ENCODE data around the gene NCDN.
"Not testable (repeated sequence)": the region's sequence is repeated elsewhere in the genome, so short reads cannot be mapped to it uniquely, and the experiment has no call there.

NCDN gene

DNA sequence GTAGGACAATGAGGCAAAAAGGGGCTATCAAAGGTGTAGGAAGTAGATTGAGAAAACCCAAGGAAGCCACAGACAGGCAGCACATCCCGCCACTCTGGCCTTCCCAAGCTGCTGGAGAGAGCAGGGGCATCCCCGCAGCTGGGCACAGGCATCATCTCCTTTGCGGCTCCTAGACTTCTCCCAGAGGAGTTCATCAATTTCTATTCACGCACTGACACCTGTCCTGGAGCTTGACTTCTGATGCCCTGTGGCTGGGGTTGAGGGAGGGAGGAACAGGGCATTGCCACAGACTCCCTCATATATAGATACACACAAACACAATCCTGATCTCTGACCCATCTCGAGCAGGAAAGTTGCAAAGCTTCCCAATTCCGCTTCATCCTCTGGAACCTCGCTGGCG, 13.7 kb downstream of the NCDN start:
- no peak for DNase-seq

DNA sequence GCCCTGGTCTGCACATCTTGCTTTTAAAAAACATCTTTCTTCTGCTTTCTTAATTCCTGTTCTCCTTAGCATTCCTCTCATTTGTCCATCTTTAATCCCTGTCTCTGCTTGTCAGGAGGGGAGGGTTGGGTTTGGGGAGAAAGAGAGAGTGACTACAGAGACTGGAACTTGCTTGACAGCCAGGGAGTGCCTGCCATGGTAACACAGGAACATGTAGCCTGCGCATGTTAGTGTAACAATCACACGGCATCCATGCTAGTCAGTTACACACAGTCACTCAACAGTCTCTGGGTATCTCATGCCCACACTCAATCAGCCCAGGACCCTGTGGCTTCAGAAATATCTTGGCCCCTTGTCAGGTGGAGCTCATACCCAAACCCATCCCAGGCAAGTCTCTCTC, 14.7 kb downstream of the NCDN start:
- no peak for DNase-seq

DNA sequence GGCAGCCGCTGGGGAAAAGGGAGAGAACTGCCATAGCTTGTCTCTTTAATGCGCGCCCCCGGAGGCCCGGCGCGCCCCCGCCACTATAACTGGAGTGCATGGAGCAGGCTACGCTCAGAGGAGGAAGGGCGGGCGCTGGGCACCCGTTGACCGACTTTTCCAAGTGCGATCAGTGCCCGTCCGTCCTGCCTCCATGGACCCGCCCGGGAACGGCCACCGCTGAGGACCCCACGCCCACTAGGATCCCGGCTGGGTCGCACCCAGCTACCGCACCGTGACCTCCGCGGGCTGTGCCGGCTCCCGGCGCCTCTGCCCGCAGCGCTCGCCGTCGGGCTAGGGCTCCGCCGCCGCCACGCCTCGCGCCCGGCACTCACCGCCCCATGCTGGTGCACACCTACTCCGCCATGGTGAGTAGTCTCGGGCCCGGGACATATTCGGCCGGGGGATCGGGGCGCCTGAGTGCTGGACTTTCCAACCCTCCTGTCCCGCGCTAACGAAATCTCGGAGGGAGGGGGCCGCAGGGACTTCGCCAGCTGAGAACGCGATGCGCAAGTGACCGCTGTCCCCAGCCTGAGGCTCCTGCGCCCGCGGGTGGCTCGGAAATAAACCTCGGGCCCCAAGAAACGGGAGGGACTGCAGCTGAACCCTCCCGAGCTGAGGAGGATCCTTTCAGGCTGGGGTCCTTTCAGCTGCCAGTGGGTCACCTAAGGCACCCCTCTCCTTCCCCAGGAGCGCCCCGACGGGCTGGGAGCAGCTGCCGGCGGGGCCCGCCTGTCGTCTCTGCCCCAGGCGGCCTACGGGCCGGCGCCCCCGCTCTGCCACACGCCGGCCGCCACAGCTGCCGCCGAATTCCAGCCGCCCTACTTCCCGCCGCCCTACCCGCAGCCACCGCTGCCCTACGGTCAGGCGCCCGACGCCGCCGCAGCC, 15.9 kb downstream of the NCDN start, which contains the start of gene TFAP2E:
TFAP2E (plus strand) TSS at position 117 of the 927 bp plus-strand sequence; CDS start at position 381, 264 bp downstream.
- DNase-seq: peak; percentile 24

DNA sequence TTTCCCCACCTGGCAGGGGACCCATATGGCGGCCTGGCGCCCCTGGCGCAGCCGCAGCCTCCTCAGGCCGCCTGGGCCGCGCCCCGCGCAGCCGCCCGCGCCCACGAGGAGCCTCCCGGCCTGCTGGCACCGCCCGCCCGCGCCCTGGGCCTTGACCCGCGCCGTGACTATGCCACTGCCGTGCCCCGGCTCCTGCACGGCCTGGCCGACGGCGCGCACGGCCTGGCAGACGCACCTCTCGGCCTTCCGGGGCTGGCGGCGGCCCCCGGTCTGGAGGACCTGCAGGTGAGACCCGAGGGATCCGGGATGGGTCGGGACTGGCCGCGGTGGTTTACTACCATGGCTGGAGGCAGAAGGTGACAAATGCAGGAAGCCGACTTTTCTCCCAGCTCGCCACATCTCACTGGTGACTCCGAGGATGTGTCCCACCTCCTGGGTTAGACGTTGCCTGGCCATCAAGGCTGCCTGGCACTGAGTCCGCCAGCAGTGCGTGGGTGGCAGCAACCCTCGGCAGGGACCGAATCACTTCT, 16.6 kb downstream of the NCDN start:
- no peak for DNase-seq

DNA sequence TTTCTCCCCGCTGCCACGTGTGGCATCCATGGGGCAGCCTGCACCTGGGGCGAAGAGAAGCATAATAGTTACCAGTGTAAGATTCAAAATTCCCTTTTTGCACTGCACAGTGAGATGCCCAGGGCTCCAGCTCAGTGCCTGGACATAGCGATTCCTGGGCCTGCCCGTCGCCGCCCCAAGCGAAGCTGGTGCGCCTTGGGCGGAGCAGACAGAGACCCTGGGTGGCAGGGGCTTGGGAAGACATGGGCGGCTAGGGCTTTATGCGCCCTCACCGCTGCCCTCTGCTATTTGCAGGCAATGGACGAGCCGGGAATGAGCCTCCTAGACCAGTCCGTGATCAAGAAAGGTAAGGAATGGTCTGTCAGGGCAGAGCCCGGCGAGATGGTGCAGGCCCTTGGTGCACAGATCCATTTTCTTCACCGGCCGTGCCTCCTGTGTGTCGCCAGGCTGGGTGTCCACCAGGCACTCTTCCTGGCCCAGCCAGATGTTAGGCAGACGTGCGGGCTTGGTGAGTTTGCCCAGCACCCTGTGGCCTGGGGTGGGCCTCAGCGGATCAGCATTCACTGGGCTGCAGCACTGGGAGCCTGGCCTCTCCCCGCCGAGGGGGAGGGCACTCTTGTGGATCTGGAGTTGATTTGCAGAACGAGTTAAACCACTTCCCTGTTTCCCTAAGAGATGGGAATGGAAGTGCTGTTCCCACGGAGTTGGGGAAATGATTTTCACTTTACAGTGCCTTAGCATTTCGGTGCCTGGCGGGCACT, 17.2 kb downstream of the NCDN start:
- DNase-seq: no peak

DNA sequence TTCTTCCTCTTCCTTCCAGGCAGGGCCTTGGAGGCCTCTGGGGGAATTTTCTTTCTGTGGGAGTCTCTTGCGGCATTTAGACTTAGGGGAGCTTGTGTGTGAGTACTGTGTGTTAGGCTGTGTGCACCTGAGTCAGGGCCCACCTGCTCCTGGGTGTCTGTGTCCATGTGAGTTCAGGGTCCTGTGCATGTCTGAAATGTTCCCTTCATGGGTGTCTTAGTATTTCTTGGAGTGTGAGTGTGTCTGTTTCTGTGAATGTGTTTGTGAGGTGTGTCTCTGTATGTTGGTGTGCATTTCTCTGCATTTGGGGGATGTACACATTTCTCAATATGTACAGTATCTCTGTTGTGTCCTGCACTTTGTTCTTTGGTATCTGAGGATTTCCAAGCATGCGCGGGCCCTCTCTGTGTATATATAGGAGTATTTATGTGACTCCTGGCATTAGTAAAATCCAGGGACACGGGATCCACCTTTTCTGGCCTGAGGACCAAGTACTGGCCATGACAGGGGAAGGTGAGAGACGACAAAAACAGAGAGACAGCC, 17.9 kb downstream of the NCDN start:
- DNase-seq: no peak

DNA sequence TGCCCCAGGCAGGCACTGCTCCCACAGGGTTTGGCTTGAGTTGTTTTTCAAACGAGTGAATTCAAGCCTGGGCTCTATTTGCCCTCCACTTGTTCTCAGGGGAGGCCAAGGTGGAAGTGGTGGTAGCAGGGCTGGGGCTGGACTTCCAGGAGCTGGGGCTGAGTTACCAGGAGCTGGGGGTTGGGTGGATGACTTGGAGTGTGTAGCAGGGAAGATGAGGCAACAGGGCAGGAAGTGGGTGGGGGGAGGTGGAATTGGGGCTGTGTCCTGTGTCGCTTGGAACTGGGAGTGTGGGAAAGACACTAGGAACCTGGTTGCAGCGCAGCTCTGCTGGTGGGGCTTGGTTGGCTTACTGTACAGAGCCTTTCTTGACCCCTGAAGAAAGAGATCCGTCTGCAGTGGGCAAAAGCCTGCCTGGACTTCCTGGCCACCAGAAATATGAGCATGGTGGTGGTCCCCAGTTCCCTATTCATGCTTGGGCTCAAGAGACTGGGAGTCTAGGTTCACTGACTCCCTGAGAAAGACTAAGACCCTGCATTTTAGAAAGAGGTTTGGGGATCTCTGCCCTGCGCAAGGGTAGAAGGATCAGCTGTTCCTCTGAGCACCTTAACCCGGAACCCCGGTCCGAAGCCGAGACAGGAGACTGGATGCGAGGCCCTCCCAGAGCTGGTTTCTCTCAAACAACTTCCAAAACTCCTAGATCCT, 18.6 kb downstream of the NCDN start:
- DNase-seq: no peak

DNA sequence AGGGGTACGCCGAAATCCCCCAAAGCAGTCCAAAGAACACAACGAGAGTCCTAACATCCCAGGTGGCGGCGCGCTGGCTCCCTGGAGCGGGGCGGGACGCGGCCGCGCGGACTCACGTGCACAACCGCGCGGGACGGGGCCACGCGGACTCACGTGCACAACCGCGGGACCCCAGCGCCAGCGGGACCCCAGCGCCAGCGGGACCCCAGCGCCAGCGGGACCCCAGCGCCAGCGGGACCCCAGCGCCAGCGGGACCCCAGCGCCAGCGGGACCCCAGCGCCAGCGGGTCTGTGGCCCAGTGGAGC, 19.1 kb downstream of the NCDN start:
- not testable (repeated sequence) for DNase-seq

DNA sequence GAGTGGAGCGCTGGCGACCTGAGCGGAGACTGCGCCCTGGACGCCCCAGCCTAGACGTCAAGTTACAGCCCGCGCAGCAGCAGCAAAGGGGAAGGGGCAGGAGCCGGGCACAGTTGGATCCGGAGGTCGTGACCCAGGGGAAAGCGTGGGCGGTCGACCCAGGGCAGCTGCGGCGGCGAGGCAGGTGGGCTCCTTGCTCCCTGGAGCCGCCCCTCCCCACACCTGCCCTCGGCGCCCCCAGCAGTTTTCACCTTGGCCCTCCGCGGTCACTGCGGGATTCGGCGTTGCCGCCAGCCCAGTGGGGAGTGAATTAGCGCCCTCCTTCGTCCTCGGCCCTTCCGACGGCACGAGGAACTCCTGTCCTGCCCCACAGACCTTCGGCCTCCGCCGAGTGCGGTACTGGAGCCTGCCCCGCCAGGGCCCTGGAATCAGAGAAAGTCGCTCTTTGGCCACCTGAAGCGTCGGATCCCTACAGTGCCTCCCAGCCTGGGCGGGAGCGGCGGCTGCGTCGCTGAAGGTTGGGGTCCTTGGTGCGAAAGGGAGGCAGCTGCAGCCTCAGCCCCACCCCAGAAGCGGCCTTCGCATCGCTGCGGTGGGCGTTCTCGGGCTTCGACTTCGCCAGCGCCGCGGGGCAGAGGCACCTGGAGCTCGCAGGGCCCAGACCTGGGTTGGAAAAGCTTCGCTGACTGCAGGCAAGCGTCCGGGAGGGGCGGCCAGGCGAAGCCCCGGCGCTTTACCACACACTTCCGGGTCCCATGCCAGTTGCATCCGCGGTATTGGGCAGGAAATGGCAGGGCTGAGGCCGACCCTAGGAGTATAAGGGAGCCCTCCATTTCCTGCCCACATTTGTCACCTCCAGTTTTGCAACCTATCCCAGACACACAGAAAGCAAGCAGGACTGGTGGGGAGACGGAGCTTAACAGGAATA, 19.7 kb downstream of the NCDN start:
- no peak for DNase-seq

DNA sequence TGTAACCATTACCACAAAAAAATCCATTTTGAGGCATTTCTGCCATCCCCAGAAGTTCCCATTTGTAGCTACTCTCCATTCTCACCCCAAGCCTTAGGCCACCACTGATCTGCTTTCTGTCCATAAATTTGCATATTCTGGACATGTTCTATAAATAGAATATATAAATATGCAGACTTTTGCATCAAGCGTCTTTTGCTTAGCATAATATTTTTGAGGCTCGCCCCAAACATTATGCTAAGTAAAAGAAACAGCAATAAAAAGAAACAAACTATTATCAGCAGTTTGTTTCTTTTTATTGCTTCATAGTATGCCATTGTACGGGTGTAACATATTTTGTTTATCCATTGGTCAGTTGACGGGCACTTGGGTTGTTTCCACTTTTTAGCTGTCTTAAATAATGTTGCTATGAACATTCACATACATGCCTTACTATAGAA, 23.4 kb downstream of the NCDN start:
- no peak for DNase-seq

DNA sequence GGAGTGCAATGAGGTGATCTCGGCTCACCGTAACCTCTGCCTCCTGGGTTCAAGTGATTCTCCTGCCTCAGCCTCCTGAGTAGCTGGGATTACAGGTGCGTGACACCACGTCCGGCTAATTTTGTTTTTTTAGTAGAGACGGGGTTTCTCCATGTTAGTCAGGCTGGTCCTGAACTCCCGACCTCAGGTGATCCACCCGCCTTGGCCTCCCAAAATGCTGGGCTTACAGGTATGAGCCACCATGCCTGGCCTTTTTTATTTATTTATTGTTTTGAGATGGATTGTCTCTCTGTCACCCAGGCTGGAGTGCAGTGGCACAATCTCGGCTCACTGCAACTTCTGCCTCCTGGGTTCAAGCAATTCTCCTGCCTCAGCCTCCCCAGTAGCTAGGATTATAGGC, 24.0 kb downstream of the NCDN start:
- not testable (repeated sequence) for DNase-seq

DNA sequence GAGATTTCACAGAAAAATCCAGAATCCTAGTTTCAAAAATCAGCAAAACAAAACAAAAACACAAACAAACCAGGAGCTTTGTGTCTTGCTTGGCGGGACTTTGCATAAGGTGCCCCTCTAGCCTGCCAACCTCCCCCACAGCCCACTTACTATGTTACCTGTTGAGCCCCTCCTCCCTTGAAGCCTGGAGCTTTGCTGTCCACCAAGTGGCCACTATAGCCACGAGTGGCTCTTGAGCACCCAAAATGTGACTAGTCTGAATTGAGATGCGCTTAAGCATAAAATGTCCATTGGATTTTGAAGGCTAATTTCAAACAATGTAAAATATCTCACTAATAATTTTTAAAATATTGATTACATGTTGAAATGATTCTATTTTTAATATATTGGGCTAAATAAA, 27.7 kb downstream of the NCDN start:
- DNase-seq: no peak

DNA sequence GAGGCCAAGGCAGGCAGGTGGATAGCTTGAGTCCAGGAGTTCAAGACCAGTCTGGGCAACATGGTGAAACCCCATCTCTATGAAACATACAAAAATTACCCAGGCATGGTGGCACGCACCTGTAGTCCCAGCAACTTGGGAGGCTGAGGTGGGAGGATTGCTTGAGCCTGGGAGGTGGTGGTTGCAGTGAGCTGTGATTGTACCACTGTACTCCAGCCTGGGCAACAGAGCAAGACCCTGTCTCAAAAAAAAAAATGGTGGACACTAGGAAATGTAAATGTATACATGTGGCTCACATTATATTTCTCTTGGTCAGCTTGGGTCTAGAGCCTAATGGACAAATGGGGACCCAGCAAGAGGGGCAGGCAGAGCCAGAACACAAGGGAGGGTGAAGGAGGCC, 28.2 kb downstream of the NCDN start:
- DNase-seq: not testable (repeated sequence)

DNA sequence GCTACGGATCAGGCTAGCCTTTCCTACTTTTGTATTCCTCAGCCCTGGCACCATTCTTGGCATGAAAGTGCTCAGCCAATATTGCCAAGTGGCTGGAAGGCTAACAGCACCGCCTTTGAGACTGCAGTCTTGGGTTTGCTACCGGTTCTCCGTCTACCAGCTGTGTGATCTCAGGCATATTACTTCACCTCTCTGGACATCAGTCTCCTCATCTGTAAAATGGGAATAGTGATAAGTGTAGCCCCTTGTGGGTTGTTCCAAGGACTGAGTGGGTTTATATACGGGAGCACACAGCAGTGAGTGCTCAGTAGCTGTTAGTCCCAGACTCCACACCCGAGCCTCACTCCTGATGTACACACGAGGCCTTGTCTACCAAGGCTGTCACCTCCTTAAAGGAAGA, 29.2 kb downstream of the NCDN start:
- no peak for DNase-seq

DNA sequence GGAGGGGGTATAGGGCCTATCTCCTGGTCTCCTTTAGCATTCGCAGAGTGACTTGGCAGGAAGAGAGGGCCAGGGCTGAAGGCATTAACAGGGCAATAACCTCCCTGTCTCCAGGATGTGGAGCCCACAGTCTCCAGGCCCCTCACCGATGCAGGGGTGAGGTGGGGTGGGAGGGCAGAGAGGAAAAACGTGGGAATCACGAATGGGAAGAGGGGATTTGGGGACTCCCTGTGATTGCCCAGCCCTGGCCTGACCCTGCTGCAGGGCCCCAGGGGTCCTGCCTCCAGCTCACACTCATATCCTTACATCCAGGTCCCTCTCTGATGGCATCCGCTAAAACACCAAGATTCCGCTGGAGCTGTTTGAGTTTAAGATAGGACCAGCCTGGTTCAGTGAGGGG, 30.1 kb downstream of the NCDN start:
- no peak for DNase-seq

DNA sequence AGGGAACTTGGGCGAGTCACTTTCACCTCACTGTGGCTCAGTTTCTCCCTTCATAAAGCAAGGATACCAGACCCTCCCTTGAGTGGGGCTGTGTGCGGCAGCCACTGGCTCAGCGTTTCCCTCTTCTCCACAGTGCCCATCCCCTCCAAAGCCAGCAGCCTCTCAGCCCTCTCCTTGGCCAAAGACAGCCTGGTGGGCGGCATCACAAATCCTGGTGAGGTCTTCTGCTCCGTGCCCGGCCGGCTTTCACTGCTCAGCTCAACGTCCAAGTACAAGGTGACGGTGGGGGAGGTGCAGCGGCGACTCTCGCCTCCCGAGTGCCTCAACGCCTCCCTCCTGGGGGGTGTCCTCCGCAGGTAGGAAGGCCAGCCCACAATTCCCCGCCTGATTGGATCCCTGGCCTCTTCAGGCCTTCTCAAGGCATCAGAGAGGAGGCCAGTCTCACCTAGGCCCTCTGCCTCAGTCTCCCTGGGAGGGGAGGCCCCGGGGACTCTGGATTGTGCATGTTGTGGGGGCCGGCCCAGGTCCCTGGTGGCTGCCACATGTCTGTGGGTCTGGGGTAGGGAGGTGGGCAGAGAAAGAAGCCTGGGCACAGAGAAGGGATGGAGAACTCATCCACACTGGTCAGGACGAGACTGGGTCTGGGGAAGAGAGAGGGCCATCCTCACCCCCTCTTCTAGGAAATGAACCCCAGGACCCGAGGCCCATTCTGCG, 30.8 kb downstream of the NCDN start:
- no peak for DNase-seq

DNA sequence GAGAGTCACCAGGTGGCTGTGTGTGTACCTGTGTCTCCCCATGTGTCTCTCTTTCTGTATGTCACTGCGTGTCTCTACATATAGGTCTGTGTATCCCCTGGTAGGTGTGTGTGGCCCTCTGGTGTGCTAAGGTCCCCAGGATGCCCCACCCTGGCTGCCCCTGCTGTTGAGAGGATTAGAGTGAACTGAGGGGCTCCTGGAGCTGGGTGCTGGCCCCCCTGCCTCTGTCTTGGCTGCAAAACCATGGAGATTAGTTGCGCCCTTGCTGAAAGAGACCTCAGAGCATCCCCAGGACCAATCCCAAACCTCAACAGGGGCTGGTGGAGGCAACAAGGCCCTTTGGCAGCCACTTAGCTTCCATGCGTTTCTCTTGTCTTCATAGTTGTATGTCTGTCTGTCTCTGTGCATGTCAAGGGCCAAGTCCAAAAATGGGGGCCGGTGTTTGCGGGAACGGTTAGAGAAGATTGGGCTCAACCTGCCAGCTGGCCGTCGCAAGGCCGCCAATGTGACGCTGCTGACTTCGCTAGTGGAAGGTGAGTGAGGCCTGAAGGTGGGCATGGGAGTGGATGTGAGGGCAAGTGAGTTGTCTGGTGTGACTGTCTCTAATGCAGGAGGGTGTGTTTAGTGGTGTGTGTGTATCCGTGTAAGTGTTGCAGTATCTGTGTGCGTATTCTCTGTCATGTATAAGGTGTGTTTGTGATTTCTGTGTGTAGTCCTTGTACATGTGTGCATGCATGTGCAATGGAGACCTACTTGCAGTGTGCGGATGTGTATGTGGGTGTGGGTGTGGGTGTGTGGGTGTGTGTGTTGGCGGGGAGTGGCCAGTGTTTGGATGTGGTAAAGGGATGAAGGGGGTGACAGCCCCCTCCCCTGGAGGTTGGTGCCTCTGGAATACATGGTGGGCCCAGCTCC, 32.2 kb downstream of the NCDN start:
- no peak for DNase-seq

DNA sequence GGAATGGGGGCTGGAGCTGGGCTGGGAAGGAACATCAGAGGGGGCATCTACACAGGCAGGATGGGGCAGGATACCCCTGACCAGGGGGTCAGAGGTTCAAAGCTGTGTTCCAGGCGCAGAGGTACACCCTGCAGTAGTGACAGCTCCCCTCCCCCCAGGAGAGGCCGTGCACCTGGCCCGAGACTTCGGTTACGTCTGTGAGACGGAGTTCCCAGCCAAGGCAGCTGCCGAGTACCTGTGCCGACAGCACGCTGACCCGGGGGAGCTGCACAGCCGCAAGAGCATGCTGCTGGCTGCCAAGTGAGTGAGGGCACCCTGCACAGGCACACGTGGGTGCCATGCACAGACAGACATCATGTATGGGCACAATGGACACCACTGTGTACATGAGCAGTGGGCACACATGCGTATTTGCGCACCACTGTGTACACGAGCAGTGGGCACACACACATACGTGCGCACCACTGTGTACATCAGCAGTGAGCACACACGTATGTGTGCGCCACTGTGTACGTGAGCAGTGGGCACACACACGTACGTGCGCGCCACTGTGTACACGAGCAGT, 33.0 kb downstream of the NCDN start:
- no peak for DNase-seq

DNA sequence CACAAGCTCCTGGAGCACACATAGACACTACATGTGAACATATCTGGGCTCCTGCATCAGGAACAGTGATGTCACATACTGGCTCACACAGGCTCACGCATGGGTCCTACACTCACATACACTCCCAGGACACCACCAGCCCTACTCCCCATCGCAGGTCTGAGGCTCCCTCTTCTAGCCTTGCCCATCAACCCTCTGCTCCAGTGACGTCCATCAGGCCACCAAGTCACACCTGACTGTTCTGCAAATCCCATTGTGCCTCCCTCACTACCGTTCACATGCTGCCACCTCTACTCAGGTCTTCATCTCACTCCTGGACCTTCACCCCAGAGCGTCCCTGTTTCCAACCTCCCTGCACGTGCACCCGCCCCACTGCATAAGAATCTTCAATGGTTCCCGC, 33.6 kb downstream of the NCDN start:
- no peak for DNase-seq
